ENCODE data around the gene C8A. TPM values are rescaled to one million over a fixed set of nuclear protein-coding genes. Genes with fewer than 3 reads are reported as not detected.

The C8A gene
- total and polyA plus RNA-seq, 12 donors: 0.09 TPM; not detected in 11

DNA sequence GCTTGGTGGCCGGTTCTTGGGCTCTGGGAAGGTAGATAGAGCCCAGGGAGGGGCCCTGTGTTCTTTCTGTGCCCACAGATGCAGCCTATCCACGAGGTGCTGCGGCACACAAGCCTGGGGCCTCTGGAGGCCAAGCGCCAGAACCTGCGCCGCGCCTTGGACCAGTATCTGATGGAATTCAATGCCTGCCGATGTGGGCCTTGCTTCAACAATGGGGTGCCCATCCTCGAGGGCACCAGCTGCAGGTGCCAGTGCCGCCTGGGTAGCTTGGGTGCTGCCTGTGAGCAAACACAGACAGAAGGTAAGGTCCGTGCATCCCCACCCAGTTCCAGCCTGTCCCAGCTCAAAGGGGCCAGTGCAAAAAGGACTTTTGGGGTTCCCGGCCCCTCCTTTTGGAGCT, 57.7 kb downstream of the C8A start:
- TF ChIP-seq, protein P1, sequence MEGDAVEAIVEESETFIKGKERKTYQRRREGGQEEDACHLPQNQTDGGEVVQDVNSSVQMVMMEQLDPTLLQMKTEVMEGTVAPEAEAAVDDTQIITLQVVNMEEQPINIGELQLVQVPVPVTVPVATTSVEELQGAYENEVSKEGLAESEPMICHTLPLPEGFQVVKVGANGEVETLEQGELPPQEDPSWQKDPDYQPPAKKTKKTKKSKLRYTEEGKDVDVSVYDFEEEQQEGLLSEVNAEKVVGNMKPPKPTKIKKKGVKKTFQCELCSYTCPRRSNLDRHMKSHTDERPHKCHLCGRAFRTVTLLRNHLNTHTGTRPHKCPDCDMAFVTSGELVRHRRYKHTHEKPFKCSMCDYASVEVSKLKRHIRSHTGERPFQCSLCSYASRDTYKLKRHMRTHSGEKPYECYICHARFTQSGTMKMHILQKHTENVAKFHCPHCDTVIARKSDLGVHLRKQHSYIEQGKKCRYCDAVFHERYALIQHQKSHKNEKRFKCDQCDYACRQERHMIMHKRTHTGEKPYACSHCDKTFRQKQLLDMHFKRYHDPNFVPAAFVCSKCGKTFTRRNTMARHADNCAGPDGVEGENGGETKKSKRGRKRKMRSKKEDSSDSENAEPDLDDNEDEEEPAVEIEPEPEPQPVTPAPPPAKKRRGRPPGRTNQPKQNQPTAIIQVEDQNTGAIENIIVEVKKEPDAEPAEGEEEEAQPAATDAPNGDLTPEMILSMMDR (IDR thresholded peaks at IDR 0.05): no peak
- no peak for ATAC-seq
- no peaks in the 10 kb centered on the region for H3K36me3 ChIP-seq
- H3K27ac ChIP-seq: no peak overlapping the region
- 89 to 90% methylated on average over 12 of the region's 12 CpGs for WGBS, 2 donors
- no peak for DNase-seq
- no peaks in the 10 kb centered on the region for H3K27me3 ChIP-seq
- intact Hi-C loops (cut with DNase I): no loop called here
- H3K9me3 ChIP-seq: no peaks in the 10 kb centered on the region
- H3K4me1 ChIP-seq: peaks cover 0 to 24% (median 3%) of the 10 kb centered on the region in 9 donors
- no peak overlapping the region for H3K4me3 ChIP-seq

DNA sequence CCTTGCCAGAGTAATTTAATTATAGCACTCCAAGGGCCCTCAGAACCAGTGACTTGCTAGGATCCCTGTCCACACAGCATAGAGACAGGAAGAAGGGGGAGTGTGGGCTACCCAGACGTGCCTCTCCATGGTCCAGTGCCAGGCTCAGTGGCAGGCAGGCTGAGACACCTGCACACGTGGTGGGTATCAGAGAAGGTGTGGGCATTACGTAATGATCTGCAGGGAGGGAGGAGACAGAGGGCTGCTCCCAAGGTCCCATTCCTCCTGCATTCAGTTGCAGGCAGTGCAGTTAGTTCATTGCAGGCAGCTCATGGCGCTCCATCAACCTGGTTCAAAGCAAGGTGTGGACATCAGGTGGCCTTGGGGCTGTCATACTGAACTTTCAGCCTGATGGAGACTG, 61.4 kb downstream of the C8A start:
- intact Hi-C loops (cut with DNase I): no loop called here
- ATAC-seq (peak in 7 of 8 donors; percentile 34 to 86 (median 61)), DNase-seq (peak in 1 of 2 donors; percentile 31)
- Histone ChIP-seq H3K4me3 (no peak overlapping the region), H3K9me3 (no peaks in the 10 kb centered on the region), H3K27me3 (no peaks in the 10 kb centered on the region), H3K4me1 (peaks cover 0 to 9% (median 0%) of the 10 kb centered on the region in 9 donors), H3K27ac (no peak overlapping the region), H3K36me3 (no peaks in the 10 kb centered on the region)
- TF ChIP-seq, protein P1 (IDR thresholded peaks at IDR 0.05): no peak
- WGBS, 2 donors: 41 to 45% methylated on average over 4 of the region's 4 CpGs

DNA sequence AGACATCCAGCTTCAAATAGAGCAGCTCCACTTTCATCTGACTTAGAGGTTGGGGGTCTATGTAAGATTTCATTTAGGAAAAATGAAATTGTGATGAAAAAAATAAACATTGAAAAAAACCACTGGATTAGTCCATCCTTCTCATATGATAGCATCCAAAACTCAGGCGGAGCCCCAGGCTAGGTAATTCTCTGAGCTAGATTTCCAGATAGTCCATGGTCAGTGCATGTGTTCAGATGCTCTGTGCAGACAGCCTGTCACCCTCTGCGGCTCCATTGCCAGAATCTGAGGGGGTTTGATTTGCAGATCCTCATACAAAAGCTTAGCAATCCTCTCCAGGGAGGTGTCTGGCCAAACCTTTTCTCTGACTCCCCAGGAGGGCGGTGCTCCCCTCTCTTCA, 62.0 kb downstream of the C8A start:
- ATAC-seq (no peak), DNase-seq (no peak)
- no peaks in the 10 kb centered on the region for H3K36me3 ChIP-seq
- peaks cover 0 to 8% (median 0%) of the 10 kb centered on the region in 9 donors for H3K4me1 ChIP-seq
- intact Hi-C loops (cut with DNase I): no loop called here
- 85 to 90% methylated on average over 3 of the region's 3 CpGs for WGBS, 2 donors
- H3K27ac ChIP-seq: no peak overlapping the region
- no peaks in the 10 kb centered on the region for H3K9me3 ChIP-seq
- TF ChIP-seq, protein P1 (IDR thresholded peaks at IDR 0.05): no peak
- no peaks in the 10 kb centered on the region for H3K27me3 ChIP-seq
- H3K4me3 ChIP-seq: no peak overlapping the region

DNA sequence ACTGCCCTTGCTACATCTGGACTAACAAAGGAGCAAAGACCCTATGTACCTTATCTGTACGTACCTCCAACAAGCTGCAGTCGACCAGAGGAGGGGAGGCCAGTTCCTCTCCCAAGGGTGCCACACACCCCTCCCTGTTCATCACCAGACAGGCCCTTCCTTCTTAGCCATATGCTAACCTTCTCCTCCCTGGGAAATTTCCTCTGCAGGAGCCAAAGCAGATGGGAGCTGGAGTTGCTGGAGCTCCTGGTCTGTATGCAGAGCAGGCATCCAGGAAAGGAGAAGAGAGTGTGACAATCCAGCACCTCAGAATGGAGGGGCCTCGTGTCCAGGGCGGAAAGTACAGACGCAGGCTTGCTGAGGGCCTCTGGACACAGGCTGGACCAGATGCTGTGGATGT, 62.8 kb downstream of the C8A start:
- TF ChIP-seq, protein P1 (IDR thresholded peaks at IDR 0.05): no peak

More for the DNA sequence above, 62.8 kb downstream of the C8A start:
- WGBS, 2 donors: 74% methylated on average over 5 of the region's 5 CpGs
- Histone ChIP-seq H3K36me3 (no peaks in the 10 kb centered on the region), H3K27me3 (no peaks in the 10 kb centered on the region), H3K4me3 (no peak overlapping the region), H3K4me1 (peaks cover 0 to 8% (median 0%) of the 10 kb centered on the region in 9 donors), H3K27ac (no peak overlapping the region), H3K9me3 (no peaks in the 10 kb centered on the region)
- intact Hi-C loops (cut with DNase I): no loop called here
- ATAC-seq: no peak
- no peak for DNase-seq

All from heart right ventricle (tissue), 16 donors.